Measurements from ENCODE around the gene ZNF358.

Gene ZNF358

GRCh38 chr19:7562646-7563393 is 46.9 kb downstream of the ZNF358 start:
- no peak for DNase-seq

GRCh38 chr19:7564866-7565265 is 49.0 kb downstream of the ZNF358 start:
- no peak for DNase-seq

- no peak for DNase-seq
These were observed 49.4 kb downstream of the ZNF358 start for GRCh38 chr19:7565332-7565731.

Measured in NCI-H1417 treated with DMSO at 0.1 percent for 48 hours (cell line).